Measurements from ENCODE around the gene KRTAP9-6.
"Not testable (repeated sequence)": the region's sequence is repeated elsewhere in the genome, so short reads cannot be mapped to it uniquely, and the experiment has no call there.

KRTAP9-6 gene

GRCh38 chr17:41271858-41272257, 6.7 kb downstream of the KRTAP9-6 start:
- no peak for DNase-seq

- not testable (repeated sequence) for DNase-seq
These were observed 10.5 kb downstream of the KRTAP9-6 start, which contains the start of gene KRTAP9-7 for GRCh38 chr17:41275648-41276190. TSS of gene KRTAP9-7 (plus strand) at chr17:41275698. CDS start at chr17:41275698, 0 bp downstream.

DNA sequence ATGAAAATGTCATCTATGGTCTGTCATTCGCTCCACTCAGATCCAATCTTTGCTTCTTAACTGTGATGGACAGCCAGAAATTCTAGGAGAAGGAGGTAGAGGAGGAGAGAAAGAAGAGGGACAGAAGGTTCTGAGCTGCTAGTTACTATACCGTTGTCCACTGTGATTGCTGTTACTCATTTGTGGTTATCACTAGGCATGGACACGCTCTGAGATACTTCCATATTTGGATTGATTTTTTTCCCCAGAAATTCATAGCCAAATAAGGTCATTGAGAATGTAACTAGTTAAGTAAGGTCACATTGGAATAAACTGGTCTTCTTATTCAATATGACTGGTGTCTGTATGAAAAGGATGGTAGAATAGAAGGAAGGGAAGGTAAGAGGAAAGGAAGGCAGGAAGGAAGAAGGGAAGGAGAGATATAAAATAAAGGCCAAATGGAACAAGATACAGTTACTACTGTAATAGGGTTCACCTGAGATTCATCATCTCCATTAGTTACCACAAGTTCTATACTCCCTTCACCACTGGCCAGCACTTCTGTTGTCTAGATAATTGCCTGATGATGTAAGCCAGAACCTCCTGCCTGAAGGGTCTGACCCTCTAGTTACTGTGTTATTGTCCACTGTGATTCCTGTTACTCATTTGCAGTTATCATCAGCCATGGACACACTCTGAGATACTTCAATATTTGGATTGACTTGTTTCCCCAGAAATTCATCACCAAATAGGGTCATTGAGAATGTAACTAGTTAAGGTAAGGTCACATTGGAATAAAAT, 13.2 kb downstream of the KRTAP9-6 start:
- DNase-seq = no peak

- no peak for DNase-seq
These were observed 18.9 kb downstream of the KRTAP9-6 start for GRCh38 chr17:41284043-41284442.

GRCh38 chr17:41284546-41284945, 19.4 kb downstream of the KRTAP9-6 start:
- peak; percentile 48 for DNase-seq

- peak; percentile 7 for DNase-seq
These were observed 21.9 kb downstream of the KRTAP9-6 start for GRCh38 chr17:41287050-41287449.

DNA sequence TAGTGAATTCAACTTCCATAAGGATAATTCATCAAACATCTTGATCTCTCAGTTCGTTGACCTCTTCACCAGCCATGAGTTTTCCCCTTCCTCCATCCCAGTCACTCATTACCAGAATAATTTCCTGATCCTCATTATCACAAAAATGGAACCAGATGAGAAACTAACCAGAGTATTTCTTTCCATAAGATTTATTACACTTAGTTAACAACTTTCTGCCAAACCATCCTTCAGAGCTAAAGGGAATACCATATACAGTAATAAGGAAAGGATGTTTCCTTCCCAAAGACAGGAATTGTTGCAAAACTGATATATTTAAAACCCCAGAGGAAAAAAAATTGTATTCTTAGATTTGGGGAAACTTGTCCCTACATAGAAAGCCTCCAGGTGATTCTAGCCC, 28.8 kb downstream of the KRTAP9-6 start:
- DNase-seq = no peak

- DNase-seq = no peak
These were observed 31.7 kb downstream of the KRTAP9-6 start for GRCh38 chr17:41296846-41297245.

- DNase-seq = no peak
These were observed 33.4 kb downstream of the KRTAP9-6 start for GRCh38 chr17:41298458-41299135.

DNA sequence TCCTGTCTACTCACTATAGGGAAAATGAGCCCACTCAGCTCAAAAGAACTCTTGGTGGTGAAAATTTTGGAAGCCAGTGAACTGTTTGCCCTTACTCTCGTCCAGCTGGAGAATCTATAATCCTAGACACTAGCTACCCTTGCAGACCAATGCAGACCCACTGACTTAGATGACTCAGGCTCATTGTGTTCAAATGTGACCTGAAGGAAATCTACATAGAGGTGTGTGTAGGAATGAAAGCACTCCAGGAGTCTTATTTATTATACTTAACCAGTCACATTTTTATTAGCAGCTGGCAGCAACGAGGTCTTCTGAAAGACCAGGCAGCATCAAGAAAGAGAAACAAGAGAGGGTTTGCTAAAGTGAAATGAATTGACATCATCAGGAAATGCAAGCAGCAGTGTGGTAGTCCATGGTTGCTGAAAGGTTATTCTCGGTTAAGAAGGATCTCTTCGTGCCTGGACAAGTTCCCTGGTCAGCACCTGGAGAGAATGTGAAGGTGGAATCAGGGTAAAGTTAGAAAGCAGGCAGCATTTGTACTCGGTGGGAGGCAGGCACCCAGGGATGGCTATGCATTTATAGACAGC, 36.1 kb downstream of the KRTAP9-6 start:
- no peak for DNase-seq

- DNase-seq = no peak
These were observed 37.0 kb downstream of the KRTAP9-6 start, which contains the start of gene KRTAP29-1 for GRCh38 chr17:41301916-41302901. TSS of gene KRTAP29-1 (minus strand) at chr17:41302851. CDS start at chr17:41302851, 0 bp downstream.

GRCh38 chr17:41302981-41303380, 37.8 kb downstream of the KRTAP9-6 start:
- DNase-seq = no peak

GRCh38 chr17:41304091-41304490, 38.9 kb downstream of the KRTAP9-6 start:
- no peak for DNase-seq

DNA sequence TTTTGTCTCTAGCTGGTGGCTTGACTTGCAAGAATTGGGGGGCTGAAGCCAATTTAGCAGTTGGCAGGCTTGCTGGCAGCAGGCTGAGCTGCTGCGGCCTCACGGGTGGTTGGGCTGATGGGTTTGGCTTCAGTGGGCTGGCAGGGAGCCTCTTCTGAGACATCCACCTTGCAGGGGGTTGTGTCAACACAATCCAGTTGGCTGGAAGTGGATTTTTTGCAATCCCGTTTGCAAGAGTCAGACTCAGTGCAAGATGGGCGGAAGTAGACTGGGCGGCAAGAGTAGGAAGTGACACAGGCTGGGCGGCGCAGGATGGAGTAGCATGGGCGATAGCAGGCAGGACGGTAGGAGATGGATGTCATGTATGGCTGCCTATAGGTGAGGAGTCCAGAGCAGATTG, 42.5 kb downstream of the KRTAP9-6 start:
- DNase-seq = peak; percentile 18

DNA sequence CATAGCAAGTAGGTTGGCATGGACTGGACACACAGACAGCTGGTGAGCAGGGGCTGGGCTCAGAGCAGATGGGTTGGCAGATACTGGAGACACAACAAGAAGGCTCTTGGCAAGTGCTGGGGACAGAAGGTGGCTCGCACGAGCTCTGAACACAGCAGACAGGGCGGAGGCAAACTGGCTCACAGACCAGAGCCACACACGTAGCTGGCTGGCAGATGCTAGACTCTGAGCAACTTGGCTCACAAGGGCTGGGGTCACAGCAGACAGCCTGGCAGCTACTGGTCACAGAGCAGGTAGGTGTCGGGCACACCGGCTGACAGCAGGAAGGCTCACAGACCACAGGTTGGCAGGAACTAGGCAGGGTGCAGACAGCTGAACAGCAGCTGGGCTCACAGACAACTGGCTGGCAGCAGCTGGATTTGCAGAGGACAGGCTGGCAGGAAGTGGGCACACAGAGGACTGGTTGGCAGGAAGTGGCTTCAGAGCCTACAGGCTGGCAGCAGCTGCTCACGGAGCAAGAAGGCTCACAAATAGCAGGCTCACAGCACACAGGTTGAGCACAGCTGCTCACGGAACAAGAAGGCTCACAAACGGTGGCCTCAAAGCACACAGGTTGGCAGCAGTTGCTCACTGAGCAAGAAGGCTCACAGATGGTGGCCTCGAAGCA, 43.2 kb downstream of the KRTAP9-6 start:
- no peak for DNase-seq

DNA sequence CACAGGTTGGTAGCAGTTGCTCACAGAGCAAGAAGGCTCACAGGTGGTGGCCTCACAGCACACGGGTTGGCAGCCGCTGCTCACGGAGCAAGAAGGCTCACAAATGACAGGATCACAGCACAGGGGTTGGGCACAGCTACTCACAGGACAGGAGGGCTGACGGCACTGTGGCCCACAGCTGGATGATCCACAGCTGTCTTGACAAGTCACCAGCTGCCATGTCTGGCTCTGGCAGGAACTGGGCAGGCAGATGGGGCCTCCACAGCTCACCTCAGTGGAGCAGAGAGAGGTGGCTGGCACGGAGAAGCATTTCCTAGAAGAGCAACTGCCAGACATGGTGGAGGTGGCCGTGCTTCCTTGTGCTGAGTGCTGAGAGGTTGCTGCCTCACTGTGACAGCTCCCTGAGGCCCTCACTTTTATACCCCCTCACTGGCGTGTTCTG, 43.8 kb downstream of the KRTAP9-6 start, which contains the start of gene KRTAP16-1:
Gene KRTAP16-1 (minus strand): TSS at position 392 of the 442 bp plus-strand sequence. CDS start 56 bp downstream, at position 336.
- no peak for DNase-seq

DNA sequence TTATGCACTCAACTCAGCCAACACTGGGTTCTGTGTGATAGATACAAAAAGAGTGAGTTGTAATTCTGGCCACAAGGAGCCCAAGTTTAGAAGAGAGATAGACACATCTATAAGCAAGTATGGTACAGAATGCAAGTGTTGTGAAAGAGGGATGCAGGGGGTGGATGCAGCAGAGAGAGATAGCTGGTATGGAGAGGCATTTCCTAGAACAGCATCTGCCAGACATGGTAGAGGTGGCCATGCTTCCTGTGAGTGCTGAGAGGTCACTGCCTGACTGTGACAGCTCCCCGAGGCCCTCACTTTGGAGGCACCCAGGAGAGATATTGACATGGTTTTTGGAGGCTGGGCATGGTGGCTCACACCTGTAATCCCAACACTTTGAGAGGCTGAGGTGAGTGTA, 45.9 kb downstream of the KRTAP9-6 start:
- no peak for DNase-seq

DNA sequence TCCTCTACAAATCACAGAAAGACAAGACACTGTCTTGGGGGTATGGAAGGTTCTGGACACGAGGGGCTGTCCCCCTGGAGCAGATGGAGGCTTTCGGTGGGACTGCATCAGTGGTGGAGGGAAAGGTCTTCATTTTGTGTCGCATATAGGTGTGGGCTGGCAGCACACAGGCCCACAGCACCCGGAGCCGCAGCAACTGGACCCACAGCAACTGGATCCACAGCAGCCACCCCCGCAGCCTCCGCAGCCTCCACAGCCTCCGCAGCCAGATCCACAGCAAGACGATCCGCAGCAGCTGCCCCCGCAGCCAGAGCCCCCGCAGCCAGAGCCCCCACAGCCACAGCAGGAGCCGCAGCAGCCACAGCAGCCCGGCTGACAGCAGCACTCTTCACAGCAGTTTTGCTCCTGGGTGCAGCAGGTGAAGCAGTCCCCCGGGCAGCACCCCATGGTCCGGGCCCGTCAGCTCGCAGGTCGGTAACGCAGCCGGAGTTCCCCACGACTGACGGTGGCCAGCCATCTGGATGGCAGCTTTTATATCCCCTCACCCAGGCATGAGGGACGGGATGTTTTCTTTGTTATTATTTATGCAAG, 50.1 kb downstream of the KRTAP9-6 start, which contains the start of gene KRTAP17-1:
Gene KRTAP17-1 (minus strand): TSS at position 507 of the 591 bp plus-strand sequence. CDS start 60 bp downstream, at position 447.
- DNase-seq = no peak

Data from inflammatory macrophage treated with lipopolysaccharide for 4 hours (primary cell).